Measurements from ENCODE around the gene PCK2.
"Not testable (repeated sequence)": the region's sequence is repeated elsewhere in the genome, so short reads cannot be mapped to it uniquely, and the experiment has no call there.

The PCK2 gene

DNA sequence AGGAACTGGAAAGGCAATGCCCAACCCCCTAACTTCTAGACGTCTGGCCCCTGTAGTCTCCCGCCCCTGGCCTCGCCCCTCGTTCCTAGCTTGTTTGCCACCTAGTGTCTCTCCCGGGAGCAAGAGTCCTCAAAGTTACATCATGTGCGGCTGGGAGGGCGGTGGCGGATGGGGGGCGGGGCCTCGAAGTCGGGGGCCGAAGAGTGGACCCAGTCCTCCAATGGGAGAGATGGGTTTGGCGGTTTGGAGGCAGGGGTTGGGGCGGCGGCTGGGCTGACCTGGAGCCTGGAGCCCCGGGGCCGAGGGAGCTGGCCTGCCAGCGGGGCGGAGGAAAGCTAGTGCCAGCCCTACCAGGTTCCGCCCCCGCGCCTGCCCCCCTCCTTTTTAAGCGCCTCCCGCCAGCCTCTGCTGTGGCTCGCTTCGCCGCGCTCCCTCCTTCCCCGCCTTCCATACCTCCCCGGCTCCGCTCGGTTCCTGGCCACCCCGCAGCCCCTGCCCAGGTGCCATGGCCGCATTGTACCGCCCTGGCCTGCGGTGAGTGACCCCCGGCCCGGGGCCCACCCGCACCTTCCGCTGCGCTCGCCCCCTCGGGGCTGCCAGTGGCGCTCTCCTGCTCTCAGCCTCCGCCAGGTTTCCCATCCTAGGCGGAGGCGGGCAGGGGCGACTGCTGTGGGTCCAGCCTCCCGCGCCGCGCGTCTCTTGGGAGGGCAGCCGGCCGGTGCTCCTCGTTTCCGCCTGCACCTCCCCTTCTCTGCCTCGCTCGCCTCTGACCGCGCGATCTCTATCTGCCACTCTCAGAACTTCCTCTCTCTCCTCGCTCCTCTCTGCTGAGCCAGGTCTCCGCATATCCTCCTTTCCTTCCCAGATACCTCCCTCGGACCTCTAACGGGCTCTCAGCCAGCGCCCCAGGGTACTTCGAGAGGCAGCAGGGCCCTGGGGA is at the start of gene PCK2:
Gene PCK2, plus strand, starts transcription at position 411 of the 940 bp plus-strand sequence. Its CDS starts 95 bp downstream, at position 506.
- DNase-seq: peak; percentile 98

DNA sequence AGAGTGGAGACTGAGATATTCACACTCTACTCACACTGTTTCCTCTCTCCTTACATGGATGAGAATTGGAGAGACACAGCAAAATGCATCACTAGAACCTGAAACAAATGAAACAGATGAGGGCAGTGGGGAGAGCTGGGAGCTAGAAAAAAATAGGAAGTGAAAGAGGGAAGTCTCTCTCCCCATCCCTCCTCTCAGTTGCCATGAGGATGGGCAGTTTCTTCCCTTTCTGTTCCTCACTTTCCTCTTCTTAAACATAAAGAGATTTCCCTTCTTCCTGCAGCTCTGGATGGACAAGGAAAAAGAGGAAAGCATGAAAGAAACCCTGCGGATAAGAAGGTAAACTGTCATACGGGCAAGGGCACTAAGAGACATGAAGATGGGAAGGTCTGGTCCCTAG is 45.1 kb upstream of the PCK2 start:
- not testable (repeated sequence) for DNase-seq

DNA sequence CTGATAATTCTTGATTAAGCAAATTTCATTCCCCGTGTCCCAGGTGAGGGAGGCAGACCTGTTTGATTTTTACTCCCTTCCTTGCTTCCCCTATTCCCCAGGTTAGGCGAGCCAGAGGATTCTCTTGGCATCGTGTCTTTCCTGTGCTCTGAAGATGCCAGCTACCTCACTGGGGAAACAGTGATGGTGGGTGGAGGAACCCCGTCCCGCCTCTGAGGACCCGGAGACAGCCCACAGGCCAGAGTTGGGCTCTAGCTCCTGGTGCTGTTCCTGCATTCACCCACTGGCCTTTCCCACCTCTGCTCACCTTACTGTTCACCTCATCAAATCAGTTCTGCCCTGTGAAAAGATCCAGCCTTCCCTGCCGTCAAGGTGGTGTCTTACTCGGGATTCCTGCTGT is 43.4 kb upstream of the PCK2 start:
- not testable (repeated sequence) for DNase-seq

DNA sequence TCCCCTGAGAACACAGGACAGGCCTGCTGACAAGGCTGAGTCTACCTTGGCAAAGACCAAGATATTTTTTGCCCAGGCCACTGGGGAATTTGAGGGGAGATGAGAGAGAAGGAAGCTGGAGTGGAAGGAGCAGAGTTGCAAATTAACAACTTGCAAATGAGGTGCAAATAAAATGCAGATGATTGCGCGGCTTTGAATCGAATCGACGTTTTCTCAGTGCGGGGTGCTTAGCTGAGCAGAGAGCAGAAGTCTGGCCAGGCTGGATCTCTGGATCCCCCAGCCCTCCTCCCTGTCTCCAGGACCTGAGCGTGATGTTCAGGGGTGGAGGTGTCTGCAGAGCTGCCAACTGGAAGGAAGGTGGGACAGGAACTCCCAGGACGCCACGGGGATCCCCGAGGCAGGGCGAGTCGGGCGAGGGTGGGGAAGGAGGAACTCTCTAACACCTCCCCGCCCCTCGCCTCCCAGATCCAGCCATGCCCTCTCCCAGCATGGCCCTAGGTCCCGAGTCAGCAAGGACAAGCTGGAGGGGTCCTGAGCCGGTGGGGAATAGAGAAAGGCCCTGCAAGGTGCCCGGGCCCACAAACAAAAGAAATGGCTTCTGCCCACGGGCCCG is 42.8 kb upstream of the PCK2 start:
- no peak for DNase-seq

DNA sequence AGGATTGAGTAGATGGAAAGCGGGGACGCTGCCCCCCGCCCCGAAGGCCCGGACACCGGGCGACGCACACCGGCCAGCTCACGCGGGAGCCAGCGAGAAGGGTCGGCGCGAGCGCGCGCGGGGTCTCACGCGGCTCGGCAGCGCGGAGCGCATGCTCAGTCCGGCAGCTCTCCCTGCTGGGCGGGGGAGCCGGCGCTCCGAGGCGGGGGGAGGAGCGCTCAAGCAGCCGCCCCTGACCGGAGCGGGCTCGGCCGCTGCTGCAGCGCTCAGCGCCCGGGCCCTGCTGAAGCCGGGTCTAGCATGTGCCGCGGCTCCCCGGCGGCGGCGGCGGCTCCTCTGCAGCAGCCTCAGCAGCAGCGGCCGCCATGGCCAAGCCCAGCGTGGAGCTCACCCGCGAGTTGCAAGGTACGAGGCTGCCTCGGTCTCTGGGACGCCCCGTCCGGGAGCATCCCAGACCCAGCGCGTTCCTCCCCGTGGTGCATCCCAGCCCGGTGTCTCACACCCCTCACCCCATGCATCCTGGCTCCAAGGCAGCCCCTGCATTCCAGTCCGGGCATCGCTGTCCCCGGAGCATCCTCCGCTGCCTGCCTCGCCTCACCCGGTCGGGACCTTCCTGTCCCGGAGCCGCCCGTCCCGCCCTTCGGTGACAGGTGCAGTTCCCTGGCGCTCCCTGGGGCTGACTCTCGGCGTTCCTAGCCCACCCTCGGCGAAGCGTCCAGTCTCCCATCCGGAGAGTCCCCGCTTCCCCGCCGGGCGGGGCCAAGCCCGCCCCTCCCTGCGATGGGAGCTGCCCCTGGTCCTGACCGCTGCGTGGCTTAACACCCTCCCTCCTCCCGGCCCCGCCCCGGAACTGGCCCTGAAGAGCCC is 42.1 kb upstream of the PCK2 start, which contains the start of gene CARMIL3:
Gene CARMIL3, plus strand, starts transcription at position 221 of the 867 bp plus-strand sequence. Its CDS starts 145 bp downstream, at position 366.
- peak; percentile 39 for DNase-seq

DNA sequence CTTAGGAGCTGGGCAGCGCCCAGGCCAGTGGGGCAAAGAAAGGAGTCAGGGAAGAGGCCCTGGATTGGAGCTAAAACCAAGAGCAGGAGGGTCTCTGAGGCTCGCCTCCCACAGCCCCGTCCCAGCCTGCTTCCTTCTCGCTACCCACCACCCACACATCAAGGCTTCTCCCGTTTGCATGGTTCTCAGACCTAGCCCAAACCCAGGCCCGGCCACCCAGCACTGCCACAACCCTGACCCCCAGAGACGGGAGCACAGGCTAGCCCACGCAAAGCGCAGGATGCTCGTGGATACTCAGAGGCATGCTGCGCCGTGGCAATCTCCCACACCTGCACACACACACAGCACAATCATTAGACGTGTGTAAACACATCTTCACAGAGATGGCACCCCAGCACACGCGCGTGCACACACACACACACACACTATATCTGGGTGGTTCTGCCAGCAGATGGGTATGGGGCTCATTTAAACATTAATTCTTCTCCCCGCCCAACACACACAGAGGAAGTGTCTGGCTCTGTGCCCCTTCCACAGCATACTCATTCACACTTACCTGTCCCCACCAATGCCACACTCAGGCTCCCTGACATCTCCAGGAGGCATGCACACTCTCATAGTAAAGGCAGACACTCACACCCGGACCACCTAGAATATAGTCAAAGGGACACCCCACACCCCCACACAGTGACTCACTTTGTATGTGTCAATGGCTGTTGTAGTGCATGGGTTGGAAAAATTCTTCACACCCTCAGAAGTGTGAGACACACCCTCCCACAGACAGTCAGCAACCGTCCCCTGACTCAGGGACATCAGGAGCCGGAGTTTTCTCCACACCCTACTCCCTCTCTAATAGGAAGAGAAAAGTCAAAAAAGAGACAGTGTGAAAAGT is 41.2 kb upstream of the PCK2 start:
- DNase-seq: no peak

DNA sequence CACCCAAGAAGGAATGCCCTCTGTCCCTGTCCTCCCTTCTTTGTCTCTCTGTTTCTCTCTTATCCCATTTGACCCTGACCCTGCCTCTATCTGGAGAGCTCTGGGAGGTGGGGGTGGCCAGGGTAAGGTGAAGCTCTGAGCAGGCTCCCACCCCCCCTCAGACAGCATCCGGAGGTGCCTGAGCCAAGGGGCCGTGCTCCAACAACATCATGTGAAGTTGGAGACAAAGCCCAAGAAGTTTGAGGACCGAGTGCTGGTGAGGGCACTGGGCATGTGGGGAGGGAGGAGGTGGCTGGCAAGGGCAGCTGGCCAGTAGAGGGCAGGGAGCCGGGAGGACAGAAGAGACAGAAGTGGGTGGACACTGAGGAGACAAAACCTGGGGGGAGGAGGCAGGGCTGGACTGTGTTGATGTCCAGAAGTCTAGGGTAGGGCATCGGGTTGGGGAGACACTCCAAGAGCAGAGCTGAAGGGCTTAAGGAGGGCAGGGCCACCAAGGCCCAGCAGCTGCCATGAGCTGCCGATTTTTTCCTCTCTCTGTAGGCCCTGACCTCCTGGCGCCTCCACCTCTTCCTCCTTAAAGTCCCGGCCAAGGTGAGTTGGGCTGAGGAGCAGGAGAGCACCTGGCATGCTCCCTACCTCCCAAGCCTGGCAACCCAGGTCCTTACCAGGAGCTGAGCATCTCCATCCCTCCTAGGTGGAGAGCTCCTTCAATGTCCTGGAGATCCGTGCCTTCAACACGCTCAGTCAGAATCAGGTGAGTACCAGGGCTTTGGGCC is 40.4 kb upstream of the PCK2 start:
- no peak for DNase-seq

DNA sequence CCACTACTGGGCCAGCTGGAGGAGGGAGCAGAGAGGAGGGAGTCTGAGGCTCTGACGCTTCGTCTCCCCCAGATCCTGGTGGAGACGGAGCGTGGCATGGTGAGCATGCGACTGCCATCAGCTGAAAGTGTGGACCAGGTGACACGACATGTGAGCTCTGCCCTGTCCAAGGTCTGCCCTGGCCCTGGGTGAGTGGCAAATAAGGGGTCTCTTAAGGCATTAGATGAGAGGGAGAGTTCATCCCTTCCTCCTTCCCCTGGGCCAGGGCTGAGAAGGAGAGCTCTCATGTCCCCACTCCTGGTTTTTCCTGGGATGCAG is 39.8 kb upstream of the PCK2 start:
- DNase-seq: no peak

DNA sequence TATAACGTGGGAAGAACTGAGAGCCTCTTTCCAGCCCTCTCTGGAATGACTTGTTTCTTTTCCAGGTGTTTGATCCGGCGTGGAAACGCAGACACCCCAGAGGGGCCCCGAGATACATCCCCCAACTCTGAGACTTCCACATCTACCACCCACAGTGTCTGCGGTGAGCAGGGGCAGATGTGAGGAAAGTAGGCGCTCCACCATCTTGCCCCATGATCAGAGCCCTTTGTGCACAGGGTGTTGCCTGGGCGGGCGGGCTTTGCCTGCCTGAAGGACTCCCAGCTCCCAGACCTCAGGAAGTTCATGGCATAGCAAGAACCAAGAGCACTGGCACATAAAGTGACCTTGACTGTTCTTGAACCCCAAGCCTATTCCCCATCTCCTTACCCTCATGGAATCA is 39.5 kb upstream of the PCK2 start:
- no peak for DNase-seq

DNA sequence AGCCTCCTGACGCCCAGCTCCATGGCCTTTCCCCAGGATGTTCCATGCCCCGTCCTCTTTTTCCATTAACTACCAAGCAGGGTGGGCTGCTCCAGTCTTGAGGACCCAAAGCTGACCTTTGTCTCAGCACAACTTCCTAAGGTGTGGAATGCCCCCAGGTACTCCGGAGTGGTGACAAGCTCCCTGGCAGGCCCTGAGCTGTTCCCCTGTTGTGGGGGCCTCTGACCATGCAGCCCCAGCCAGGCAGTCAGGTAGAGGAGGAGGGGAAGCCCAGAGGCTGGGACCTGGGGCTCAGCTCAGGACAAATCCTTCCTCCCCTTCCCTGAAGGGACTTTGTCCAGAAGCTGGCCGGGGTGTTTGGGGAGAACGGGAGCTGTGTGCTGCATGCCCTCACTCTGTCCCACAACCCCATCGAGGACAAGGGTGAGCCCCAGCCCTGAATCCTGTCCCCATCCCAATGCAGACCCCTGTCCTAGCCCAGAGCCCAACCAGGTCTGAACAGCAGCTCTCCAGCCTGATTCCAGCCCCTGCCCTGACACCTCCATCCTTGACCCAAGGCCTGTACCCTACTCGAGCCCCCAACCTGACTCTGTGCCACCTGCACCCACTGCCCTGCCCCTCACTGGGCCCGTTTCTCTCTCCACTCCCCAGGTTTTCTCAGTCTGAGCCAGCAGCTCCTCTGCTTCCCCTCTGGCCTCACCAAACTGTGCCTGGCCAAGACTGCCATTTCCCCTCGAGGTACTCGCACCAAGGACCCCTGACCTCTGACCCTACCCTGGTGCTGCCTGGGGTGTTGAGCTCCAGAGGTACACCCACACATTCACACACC is 37.9 kb upstream of the PCK2 start:
- no peak for DNase-seq

DNA sequence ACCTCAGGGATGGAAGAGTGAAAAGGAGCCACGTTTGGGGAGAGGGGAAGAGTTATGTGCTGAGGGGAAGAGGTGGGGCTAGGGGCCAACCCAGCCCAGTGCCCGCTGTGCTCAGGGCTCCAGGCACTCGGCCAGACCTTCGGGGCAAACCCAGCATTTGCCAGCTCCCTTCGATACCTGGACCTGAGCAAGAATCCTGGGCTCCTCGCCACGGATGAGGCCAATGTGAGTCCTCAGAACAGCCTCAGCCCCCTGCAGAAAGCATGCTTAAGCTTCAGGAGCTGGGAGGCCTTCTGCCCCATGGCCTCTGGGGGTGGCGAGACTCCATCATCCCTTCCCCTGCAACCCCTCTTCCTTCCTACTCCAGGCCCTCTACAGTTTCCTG is 37.3 kb upstream of the PCK2 start:
- DNase-seq: no peak

DNA sequence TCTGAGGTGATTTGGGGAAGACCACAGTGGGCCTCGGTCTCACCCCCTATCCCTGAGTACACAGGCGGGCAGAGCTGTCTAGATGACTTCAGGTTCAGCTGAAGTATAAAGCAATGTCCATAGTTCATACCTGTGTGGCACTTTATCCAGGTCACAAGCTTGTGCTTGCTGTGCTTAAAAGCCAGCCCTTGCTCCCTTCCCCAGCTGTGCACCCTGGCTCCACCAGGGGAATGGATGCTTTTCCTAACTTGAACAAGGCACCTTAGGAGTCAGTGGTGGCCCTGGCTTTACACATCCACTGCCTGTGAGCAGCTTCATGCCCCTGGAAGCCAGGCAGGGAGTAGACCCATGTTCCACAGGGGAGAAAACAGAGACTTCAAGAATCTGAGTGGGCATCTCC is 36.8 kb upstream of the PCK2 start:
- no peak for DNase-seq

DNA sequence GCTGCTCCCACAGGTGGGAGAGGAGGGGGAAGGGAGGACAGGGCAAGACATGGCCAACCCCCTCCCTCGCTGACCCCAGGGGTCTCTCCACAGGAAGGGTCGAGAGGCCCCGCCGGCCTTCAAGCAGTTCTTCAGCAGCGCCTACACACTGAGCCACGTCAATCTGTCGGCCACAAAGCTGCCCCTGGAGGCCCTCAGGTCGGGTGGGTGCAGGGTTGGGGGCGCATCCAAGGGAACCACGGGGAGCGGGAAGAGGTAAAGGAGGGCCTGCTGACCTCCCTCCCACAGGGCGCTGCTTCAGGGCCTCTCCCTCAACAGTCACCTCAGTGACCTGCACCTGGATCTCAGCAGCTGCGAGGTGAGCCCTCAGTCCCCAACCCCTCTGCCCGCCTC is 36.2 kb upstream of the PCK2 start:
- DNase-seq: no peak

DNA sequence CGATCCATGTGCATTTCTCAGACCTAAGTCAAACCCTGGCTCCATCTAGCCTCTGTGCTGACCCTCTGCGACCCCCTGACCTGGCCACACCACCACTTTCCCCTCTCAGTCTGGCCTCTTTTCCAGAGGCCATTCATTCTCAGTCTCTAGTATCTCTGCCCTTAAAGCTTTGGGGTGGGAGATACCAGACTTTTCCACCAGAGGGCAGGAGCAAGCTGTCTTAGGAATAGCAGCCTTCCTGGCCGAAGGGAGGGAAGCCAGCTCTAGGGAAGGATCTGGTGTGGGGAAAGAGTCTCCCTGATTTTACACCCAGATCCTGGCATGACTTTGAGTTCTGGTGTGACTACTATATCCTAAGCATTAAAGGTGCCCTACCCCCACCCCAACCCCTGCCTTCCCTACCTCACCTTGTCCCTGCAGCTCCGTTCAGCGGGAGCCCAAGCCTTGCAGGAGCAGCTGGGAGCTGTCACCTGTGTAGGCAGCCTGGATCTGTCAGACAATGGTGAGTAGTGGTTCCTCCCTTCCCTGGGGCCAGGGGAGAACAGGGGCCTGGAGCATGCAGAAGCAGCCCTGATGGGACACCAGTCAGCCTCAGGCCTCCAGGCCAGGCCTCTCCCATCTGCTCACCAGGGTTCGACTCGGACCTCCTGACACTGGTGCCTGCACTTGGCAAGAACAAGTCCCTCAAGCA is 35.7 kb upstream of the PCK2 start:
- DNase-seq: peak; percentile 69

DNA sequence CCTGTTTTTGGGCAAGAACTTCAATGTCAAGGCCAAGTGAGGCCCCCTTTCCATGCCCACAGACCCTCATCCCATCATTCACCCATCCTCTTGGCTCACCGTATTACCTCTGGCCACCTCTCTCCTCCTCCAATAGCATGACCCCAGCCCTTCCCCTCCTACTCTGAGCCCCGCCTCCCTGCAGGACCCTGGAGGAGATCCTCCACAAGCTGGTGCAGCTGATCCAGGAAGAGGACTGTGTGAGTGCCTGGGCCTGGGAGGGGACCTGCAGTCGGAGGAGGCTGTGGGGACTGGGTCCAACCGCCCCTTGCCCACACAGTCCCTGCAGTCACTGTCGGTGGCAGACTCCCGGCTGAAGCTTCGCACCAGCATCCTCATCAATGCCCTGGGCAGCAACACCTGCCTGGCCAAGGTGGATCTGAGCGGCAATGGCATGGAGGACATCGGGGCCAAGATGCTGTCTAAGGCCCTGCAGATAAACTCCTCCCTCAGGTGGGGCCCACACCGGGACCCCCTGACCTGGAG is 35.1 kb upstream of the PCK2 start:
- no peak for DNase-seq

DNA sequence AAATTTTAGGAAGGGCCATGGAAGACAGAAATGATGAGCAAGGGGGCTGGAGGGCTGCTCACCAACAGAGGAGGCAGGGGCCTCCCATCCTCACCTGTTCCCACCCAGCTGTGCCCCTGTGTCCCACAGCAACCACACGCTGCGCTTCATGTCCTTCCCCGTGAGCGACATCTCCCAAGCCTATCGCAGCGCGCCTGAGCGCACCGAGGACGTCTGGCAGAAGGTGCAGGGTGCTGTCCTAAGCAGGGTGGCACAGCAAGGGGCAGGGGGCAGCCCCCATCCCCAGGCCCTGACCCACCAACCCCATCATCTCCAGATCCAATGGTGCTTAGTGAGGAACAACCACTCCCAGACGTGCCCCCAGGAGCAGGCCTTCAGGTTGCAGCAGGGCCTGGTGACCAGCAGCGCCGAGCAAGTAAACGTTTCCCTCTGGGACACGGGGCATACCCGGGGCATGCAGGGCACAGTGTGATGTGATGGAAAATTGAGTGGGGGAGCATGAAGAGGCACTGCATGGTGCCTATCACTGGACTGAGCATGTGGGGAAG is 34.2 kb upstream of the PCK2 start:
- DNase-seq: no peak

DNA sequence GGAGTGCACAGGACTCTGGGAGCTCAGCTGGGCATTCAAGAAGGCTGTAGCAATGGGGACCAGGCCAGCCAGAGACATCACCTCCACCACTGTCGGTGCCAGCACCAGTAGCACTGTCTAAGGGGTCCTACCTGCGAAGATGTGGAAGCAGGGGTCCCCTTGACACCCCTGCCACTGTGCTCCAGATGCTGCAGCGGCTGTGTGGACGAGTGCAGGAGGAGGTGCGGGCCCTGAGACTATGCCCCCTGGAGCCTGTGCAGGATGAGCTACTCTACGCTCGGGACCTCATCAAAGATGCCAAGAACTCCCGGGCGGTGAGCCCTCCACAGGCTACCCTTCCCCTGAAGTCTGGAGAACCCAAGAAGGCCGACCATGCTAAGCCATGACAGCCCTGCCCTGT is 33.7 kb upstream of the PCK2 start:
- DNase-seq: no peak

DNA sequence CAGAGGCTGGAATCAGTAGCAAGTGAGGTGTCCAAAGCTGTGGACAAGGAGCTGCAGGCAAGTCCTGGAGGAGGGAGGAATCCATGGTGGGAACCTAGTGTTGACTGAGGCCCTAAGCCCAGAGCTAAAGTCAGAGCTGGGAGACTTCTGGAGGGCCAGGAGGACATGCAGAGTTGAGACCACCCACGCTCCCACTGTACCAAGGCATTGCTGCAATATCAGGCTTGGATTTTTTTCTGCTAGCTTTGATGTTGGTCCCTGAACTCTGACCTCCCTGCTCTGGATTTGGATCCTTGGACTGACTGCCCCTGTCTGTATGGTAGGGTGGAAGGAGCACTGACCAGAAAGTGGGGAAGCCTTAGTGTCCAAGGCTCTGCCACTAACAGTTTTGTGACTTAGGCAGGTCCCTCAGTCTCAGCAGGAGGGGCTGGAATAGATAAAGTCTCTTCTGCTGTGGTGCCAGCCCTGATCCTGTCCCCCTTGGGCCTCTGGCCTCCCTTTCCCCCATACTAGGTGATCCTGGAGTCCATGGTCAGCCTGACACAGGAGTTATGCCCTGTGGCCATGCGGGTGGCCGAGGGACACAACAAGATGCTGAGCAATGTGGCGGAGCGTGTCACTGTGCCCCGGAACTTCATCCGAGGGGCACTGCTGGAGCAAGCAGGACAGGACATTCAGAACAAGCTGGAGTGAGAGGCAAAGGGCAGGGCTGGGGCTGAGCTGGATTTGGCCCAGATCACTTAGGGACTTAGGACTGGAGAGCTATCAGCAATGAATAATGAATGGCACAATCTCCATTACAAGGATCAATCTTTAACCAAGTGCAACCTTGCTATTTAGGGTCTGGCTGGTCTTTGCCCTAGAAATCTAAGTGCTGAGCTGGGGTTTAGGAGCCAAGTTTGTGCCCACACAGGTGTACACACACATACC is 32.9 kb upstream of the PCK2 start:
- DNase-seq: no peak
